GM23338 (cell line): ENCODE results near the gene RAB43. TPM values are rescaled to one million over a fixed set of nuclear protein-coding genes. Genes with fewer than 3 reads are reported as not detected.

Experiments used
- ATAC-seq: fragments of 200-7000 bp; cut with Tn5 transposase; 3 replicates; pipeline ENCODE4 v1.9.1; 2020
- DNase-seq: peaks from one replicate; pipeline ENCODE4 v3.0.0-alpha.2; 2015; ENCODE audit warnings: low spot score
- H2AFZ ChIP-seq: fragments of 200-600 bp; sonication (generic); 2 replicates; pipeline ENCODE4 v1.8.0; 2016; ENCODE audit warnings: antibody characterized with exemption, mild to moderate bottlenecking, moderate library complexity
- H3F3A ChIP-seq: fragments of 200-600 bp; sonication (generic); replicated peaks from 2 replicates; pipeline ENCODE4 v1.8.0; 2017; ENCODE audit warnings: antibody characterized with exemption, mixed run types, low read depth
- H3K27ac ChIP-seq: fragments of 200-600 bp; sonication (generic); 2 replicates; pipeline ENCODE4 v1.6.1; 2016; ENCODE audit warnings: low read depth
- H3K27me3 ChIP-seq: fragments of 200-600 bp; sonication (generic); 2 replicates; pipeline ENCODE4 v1.8.0; 2016; ENCODE audit warnings: mild to moderate bottlenecking, mixed run types, moderate library complexity; ENCODE audit not compliant: insufficient read depth
- H3K36me3 ChIP-seq: fragments of 200-600 bp; sonication (generic); 2 replicates; pipeline ENCODE4 v1.8.0; 2016; ENCODE audit warnings: mild to moderate bottlenecking; ENCODE audit not compliant: insufficient read depth
- H3K4me1 ChIP-seq: fragments of 200-600 bp; sonication (generic); 2 replicates; pipeline ENCODE4 v1.8.0; 2016; ENCODE audit warnings: mild to moderate bottlenecking, moderate library complexity; ENCODE audit not compliant: insufficient read depth
- H3K4me2 ChIP-seq: fragments of 200-600 bp; sonication (generic); 2 replicates; pipeline ENCODE4 v1.7.1; 2017; ENCODE audit warnings: mixed run types
- H3K4me3 ChIP-seq: fragments of 200-600 bp; sonication (generic); 2 replicates; pipeline ENCODE4 v1.6.1; 2016; ENCODE audit warnings: mixed run types
- H3K79me2 ChIP-seq: fragments of 200-600 bp; sonication (generic); replicated peaks from 2 replicates; pipeline ENCODE4 v1.8.0; 2017; ENCODE audit warnings: mild to moderate bottlenecking; ENCODE audit not compliant: insufficient read depth
- H3K9me2 ChIP-seq: fragments of 200-600 bp; sonication (generic); 2 replicates; pipeline ENCODE4 v1.8.0; 2017; ENCODE audit not compliant: insufficient read depth
- H4K20me1 ChIP-seq: fragments of 200-600 bp; sonication (generic); replicated peaks from 2 replicates; pipeline ENCODE4 v1.8.0; 2017; ENCODE audit warnings: mild to moderate bottlenecking; ENCODE audit not compliant: insufficient read depth
- H3K27ac Mint-ChIP-seq: 2 replicates; pipeline ENCODE4 v1.8.0; 2020; ENCODE audit warnings: inconsistent platforms, mild to moderate bottlenecking, moderate library complexity, mixed read lengths
- H3K27me3 Mint-ChIP-seq: 3 replicates; pipeline ENCODE4 v1.8.0; 2022; ENCODE audit warnings: low read depth, mild to moderate bottlenecking, moderate library complexity, mixed read lengths, inconsistent platforms; ENCODE audit not compliant: insufficient read depth, poor library complexity
- H3K36me3 Mint-ChIP-seq: 3 replicates; pipeline ENCODE4 v1.8.0; 2021; ENCODE audit warnings: low read depth, mild to moderate bottlenecking, inconsistent platforms, moderate library complexity, mixed read lengths
- H3K4me1 Mint-ChIP-seq: 3 replicates; pipeline ENCODE4 v1.8.0; 2020; ENCODE audit warnings: mild to moderate bottlenecking, inconsistent platforms, mixed read lengths
- H3K4me3 Mint-ChIP-seq: 3 replicates; pipeline ENCODE4 v1.8.0; 2021; ENCODE audit warnings: moderate library complexity, mild to moderate bottlenecking, inconsistent platforms, mixed read lengths
- H3K9me3 Mint-ChIP-seq: 3 replicates; pipeline ENCODE4 v1.8.0; 2020; ENCODE audit warnings: moderate library complexity, mild to moderate bottlenecking, inconsistent platforms, mixed read lengths
- CREB1 ChIP-seq: fragments of 250-450 bp; sonication (Bioruptor Pico); IDR thresholded peaks from 2 replicates; pipeline ENCODE4 v1.5.0; 2020; ENCODE audit warnings: low read depth, mild to moderate bottlenecking, moderate library complexity
- EZH2 ChIP-seq: fragments of 200-600 bp; sonication (generic); IDR thresholded peaks from one replicate; pipeline ENCODE4 v1.8.0; 2017; ENCODE audit warnings: antibody characterized with exemption, mild to moderate bottlenecking, low read depth; ENCODE audit not compliant: unreplicated experiment
- EZH2phosphoT487 ChIP-seq: fragments of 200-600 bp; sonication (generic); IDR thresholded peaks from one replicate; pipeline ENCODE4 v1.8.1; 2018; ENCODE audit warnings: antibody characterized with exemption; ENCODE audit not compliant: unreplicated experiment
- JUNB ChIP-seq: IDR thresholded peaks from one replicate; pipeline ENCODE4 v1.6.1; 2016; ENCODE audit warnings: antibody characterized with exemption; ENCODE audit not compliant: unreplicated experiment
- NANOG ChIP-seq: IDR thresholded peaks from 2 replicates; pipeline ENCODE4 v1.6.1; 2016; ENCODE audit warnings: antibody characterized with exemption, borderline replicate concordance
- POLR2AphosphoS5 ChIP-seq: IDR thresholded peaks from 2 replicates; pipeline ENCODE4 v1.6.1; 2016; ENCODE audit warnings: antibody characterized with exemption, low read depth
- STAT1 ChIP-seq: IDR thresholded peaks from one replicate; pipeline ENCODE4 v1.6.1; 2016; ENCODE audit warnings: antibody characterized with exemption; ENCODE audit not compliant: unreplicated experiment
- ZNF114 ChIP-seq: fragments of 250-450 bp; sonication (Bioruptor Pico); IDR thresholded peaks from 2 replicates; pipeline ENCODE4 v1.5.0; 2020; ENCODE audit warnings: mild to moderate bottlenecking, moderate library complexity
- ZNF331 ChIP-seq: fragments of 250-450 bp; sonication (Bioruptor Pico); IDR thresholded peaks from 2 replicates; pipeline ENCODE4 v1.5.0; 2020; ENCODE audit warnings: low read depth, mild to moderate bottlenecking, moderate library complexity
- polyA plus RNA-seq: library from polyadenylated mRNA; unstranded; fragments of >200 nt; fragmentation: Nextera tagmentation; extraction: Ambion mirVana; gene quantifications from 2 replicates; pipeline ENCODE4 v1.2.1, GENCODE V29; 2016
- total RNA-seq: library from RNA; depleted of rRNA; stranded (reverse); fragments of >200 nt; shearing (Covaris generic); gene quantifications from 2 replicates; pipeline ENCODE4 v1.2.3, GENCODE V29; 2014
- TF ChIP-seq, protein P1 (sequence below): IDR thresholded peaks from 2 replicates; pipeline ENCODE4 v1.6.1; 2016; ENCODE audit warnings: antibody characterized with exemption
- TF ChIP-seq, protein P2 (sequence below): fragments of 250-450 bp; sonication (Bioruptor Pico); IDR thresholded peaks from 2 replicates; pipeline ENCODE4 v1.5.0; 2020; ENCODE audit warnings: mild to moderate bottlenecking, moderate library complexity
- TF ChIP-seq, protein P3 (sequence below), 2 experiments: fragments of 200-600 bp in 1 of 2; sonication (generic) in 1 of 2; conservative IDR thresholded peaks; 2 replicates each; pipeline versions ENCODE4 v1.5.1 to v1.6.1; 2016 to 2017; ENCODE audit warnings: antibody characterized with exemption in 2 of 2, low read depth in 2 of 2, mild to moderate bottlenecking in 2 of 2, moderate library complexity in 1 of 2
- TF ChIP-seq, protein P4 (sequence below): IDR thresholded peaks from one replicate; pipeline ENCODE4 v1.6.1; 2018; ENCODE audit warnings: antibody characterized with exemption; ENCODE audit not compliant: unreplicated experiment

The RAB43 gene
- total and polyA plus RNA-seq, 2 experiments from 2014 or later: 5.7 to 37.0 TPM

DNA sequence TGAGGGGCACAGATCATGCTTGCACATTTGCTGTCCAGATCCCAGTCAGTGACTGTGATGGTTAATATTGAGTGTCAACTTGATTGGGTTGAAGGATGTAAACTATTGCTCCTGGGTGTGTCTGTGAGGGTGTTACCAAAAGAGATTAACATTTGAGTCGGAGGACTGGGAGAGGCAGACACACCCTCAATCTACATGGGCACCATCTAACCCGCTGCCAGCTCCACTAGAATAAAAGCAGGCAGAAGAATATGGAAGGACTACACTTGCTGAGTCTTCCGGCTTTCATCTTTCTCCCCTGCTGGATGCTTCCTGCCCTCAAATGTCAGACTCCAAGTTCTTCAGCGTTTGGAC, 55.9 kb downstream of the RAB43 start:
- no peak overlapping the region for H3K4me3 Mint-ChIP-seq
- no peak overlapping the region for H2AFZ ChIP-seq
- no peaks in the 10 kb centered on the region for H3F3A ChIP-seq
- H3K9me2 ChIP-seq: no peaks in the 10 kb centered on the region
- H3K79me2 ChIP-seq: no peaks in the 10 kb centered on the region
- H3K4me2 ChIP-seq: no peak overlapping the region
- no peaks in the 10 kb centered on the region for H4K20me1 ChIP-seq
- peaks cover 13% of the 10 kb centered on the region for H3K27me3 Mint-ChIP-seq
- H3K36me3 ChIP-seq: no peaks in the 10 kb centered on the region
- H3K9me3 Mint-ChIP-seq: peaks cover 4% of the 10 kb centered on the region; the same call in 2 of the 3 replicates
- no peaks in the 10 kb centered on the region for H3K4me1 ChIP-seq
- peaks cover 9% of the 10 kb centered on the region for H3K27me3 ChIP-seq
- no peak overlapping the region for H3K27ac ChIP-seq
- H3K27ac Mint-ChIP-seq: no peak overlapping the region
- H3K4me1 Mint-ChIP-seq: peaks cover 5% of the 10 kb centered on the region
- TF ChIP-seq EZH2phosphoT487: no peak
- no peak for TF ChIP-seq EZH2
- no peak for TF ChIP-seq NANOG
- TF ChIP-seq, protein P1, sequence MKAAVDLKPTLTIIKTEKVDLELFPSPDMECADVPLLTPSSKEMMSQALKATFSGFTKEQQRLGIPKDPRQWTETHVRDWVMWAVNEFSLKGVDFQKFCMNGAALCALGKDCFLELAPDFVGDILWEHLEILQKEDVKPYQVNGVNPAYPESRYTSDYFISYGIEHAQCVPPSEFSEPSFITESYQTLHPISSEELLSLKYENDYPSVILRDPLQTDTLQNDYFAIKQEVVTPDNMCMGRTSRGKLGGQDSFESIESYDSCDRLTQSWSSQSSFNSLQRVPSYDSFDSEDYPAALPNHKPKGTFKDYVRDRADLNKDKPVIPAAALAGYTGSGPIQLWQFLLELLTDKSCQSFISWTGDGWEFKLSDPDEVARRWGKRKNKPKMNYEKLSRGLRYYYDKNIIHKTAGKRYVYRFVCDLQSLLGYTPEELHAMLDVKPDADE: no peak
- TF ChIP-seq ZNF114 (CRISPR knock-in tag): no peak
- TF ChIP-seq POLR2AphosphoS5: no peak
- no peak for TF ChIP-seq CREB1
- TF ChIP-seq, protein P2, sequence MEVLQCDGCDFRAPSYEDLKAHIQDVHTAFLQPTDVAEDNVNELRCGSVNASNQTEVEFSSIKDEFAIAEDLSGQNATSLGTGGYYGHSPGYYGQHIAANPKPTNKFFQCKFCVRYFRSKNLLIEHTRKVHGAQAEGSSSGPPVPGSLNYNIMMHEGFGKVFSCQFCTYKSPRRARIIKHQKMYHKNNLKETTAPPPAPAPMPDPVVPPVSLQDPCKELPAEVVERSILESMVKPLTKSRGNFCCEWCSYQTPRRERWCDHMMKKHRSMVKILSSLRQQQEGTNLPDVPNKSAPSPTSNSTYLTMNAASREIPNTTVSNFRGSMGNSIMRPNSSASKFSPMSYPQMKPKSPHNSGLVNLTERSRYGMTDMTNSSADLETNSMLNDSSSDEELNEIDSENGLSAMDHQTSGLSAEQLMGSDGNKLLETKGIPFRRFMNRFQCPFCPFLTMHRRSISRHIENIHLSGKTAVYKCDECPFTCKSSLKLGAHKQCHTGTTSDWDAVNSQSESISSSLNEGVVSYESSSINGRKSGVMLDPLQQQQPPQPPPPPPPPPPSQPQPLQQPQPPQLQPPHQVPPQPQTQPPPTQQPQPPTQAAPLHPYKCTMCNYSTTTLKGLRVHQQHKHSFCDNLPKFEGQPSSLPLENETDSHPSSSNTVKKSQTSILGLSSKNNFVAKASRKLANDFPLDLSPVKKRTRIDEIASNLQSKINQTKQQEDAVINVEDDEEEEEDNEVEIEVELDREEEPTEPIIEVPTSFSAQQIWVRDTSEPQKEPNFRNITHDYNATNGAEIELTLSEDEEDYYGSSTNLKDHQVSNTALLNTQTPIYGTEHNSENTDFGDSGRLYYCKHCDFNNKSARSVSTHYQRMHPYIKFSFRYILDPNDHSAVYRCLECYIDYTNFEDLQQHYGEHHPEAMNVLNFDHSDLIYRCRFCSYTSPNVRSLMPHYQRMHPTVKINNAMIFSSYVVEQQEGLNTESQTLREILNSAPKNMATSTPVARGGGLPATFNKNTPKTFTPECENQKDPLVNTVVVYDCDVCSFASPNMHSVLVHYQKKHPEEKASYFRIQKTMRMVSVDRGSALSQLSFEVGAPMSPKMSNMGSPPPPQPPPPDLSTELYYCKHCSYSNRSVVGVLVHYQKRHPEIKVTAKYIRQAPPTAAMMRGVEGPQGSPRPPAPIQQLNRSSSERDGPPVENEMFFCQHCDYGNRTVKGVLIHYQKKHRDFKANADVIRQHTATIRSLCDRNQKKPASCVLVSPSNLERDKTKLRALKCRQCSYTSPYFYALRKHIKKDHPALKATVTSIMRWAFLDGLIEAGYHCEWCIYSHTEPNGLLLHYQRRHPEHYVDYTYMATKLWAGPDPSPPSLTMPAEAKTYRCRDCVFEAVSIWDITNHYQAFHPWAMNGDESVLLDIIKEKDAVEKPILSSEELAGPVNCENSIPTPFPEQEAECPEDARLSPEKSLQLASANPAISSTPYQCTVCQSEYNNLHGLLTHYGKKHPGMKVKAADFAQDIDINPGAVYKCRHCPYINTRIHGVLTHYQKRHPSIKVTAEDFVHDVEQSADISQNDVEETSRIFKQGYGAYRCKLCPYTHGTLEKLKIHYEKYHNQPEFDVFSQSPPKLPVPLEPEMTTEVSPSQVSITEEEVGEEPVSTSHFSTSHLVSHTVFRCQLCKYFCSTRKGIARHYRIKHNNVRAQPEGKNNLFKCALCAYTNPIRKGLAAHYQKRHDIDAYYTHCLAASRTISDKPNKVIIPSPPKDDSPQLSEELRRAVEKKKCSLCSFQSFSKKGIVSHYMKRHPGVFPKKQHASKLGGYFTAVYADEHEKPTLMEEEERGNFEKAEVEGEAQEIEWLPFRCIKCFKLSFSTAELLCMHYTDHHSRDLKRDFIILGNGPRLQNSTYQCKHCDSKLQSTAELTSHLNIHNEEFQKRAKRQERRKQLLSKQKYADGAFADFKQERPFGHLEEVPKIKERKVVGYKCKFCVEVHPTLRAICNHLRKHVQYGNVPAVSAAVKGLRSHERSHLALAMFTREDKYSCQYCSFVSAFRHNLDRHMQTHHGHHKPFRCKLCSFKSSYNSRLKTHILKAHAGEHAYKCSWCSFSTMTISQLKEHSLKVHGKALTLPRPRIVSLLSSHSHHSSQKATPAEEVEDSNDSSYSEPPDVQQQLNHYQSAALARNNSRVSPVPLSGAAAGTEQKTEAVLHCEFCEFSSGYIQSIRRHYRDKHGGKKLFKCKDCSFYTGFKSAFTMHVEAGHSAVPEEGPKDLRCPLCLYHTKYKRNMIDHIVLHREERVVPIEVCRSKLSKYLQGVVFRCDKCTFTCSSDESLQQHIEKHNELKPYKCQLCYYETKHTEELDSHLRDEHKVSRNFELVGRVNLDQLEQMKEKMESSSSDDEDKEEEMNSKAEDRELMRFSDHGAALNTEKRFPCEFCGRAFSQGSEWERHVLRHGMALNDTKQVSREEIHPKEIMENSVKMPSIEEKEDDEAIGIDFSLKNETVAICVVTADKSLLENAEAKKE (CRISPR knock-in tag): no peak
- no peak for TF ChIP-seq STAT1
- TF ChIP-seq, protein P3, sequence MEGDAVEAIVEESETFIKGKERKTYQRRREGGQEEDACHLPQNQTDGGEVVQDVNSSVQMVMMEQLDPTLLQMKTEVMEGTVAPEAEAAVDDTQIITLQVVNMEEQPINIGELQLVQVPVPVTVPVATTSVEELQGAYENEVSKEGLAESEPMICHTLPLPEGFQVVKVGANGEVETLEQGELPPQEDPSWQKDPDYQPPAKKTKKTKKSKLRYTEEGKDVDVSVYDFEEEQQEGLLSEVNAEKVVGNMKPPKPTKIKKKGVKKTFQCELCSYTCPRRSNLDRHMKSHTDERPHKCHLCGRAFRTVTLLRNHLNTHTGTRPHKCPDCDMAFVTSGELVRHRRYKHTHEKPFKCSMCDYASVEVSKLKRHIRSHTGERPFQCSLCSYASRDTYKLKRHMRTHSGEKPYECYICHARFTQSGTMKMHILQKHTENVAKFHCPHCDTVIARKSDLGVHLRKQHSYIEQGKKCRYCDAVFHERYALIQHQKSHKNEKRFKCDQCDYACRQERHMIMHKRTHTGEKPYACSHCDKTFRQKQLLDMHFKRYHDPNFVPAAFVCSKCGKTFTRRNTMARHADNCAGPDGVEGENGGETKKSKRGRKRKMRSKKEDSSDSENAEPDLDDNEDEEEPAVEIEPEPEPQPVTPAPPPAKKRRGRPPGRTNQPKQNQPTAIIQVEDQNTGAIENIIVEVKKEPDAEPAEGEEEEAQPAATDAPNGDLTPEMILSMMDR (conservative IDR thresholded peaks at IDR 0.05; ENCODE audit: low read depth in 2 of 2): no peak
- TF ChIP-seq, protein P4, sequence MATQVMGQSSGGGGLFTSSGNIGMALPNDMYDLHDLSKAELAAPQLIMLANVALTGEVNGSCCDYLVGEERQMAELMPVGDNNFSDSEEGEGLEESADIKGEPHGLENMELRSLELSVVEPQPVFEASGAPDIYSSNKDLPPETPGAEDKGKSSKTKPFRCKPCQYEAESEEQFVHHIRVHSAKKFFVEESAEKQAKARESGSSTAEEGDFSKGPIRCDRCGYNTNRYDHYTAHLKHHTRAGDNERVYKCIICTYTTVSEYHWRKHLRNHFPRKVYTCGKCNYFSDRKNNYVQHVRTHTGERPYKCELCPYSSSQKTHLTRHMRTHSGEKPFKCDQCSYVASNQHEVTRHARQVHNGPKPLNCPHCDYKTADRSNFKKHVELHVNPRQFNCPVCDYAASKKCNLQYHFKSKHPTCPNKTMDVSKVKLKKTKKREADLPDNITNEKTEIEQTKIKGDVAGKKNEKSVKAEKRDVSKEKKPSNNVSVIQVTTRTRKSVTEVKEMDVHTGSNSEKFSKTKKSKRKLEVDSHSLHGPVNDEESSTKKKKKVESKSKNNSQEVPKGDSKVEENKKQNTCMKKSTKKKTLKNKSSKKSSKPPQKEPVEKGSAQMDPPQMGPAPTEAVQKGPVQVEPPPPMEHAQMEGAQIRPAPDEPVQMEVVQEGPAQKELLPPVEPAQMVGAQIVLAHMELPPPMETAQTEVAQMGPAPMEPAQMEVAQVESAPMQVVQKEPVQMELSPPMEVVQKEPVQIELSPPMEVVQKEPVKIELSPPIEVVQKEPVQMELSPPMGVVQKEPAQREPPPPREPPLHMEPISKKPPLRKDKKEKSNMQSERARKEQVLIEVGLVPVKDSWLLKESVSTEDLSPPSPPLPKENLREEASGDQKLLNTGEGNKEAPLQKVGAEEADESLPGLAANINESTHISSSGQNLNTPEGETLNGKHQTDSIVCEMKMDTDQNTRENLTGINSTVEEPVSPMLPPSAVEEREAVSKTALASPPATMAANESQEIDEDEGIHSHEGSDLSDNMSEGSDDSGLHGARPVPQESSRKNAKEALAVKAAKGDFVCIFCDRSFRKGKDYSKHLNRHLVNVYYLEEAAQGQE: no peak
- no peak for TF ChIP-seq ZNF331 (CRISPR knock-in tag)
- no peak for TF ChIP-seq JUNB
- no peak for DNase-seq
- H3K4me3 ChIP-seq: no peak overlapping the region
- H3K36me3 Mint-ChIP-seq: no peaks in the 10 kb centered on the region; the same call in 1 of the 3 replicates
- no peak for ATAC-seq
